ENCODE results near the gene INCENP.

Gene INCENP

DNA sequence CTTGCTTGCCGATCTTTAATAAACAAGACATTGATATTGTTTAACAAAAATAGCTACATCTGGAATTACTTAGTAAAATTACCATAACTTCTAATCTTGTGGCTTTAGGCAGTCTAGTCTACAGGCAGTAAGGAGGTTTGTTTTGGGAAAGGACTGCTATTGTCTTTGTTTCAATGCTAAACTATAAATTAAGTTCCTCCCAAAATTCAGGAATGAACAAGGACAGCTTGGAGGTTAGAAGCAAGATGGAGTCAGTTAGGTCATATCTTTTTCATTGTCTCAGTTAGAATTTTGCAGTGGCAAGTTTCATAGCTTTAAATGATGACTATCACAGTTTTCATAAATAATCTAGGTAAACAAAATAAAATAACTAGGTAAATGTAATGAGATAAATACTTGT is 36.1 kb upstream of the INCENP start:
- ChIA-PET CTCF (interaction anchor here (1.0 to 16.0 kb wide), 7 partner anchors 19 to 275 kb away, joined by 3 to 406 read pairs (median 132); partner anchors contain the start of genes BEST1, FADS3 and FTH1), POLR2A (no interaction called here)
- no peak overlapping the region for H3K4me3 ChIP-seq (ENCODE audit: low read depth, low read length)
- TF ChIP-seq, protein P1, sequence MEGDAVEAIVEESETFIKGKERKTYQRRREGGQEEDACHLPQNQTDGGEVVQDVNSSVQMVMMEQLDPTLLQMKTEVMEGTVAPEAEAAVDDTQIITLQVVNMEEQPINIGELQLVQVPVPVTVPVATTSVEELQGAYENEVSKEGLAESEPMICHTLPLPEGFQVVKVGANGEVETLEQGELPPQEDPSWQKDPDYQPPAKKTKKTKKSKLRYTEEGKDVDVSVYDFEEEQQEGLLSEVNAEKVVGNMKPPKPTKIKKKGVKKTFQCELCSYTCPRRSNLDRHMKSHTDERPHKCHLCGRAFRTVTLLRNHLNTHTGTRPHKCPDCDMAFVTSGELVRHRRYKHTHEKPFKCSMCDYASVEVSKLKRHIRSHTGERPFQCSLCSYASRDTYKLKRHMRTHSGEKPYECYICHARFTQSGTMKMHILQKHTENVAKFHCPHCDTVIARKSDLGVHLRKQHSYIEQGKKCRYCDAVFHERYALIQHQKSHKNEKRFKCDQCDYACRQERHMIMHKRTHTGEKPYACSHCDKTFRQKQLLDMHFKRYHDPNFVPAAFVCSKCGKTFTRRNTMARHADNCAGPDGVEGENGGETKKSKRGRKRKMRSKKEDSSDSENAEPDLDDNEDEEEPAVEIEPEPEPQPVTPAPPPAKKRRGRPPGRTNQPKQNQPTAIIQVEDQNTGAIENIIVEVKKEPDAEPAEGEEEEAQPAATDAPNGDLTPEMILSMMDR (IDR thresholded peaks at IDR 0.05; ENCODE audit: insufficient read depth, low read length, missing control alignments) = no peak
- no peak for DNase-seq (ENCODE audit: low read depth, low spot score)

DNA sequence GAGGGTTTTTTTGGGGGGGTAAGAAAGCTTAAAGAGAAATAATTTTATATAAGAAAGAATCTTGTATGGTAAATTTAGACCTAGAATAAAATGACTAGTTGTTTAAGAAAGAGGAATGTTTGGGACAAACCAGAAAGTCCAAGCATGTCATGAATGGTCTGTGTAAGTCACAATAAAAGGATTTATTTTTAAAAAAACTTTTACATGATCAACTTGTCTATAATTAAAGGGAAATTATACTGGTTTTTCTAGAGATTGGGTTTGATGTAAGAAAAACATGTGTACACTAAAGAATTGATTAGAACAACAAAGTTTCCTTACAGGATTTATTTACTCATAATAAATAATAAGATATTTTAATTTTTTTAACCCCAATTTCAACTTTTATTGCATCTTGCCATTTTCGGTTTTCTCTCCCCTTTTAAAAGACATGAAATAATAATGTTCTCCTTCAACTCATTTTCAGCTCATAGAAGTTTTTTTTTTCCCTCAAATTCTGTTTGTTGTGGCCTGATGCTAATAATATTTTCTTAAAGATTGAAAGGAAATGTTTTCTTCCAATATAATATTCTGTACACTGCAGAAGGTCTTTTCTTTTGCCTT is 35.4 kb upstream of the INCENP start:
- no peak for DNase-seq (ENCODE audit: low read depth, low spot score)
- no peak overlapping the region for H3K4me3 ChIP-seq (ENCODE audit: low read depth, low read length)
- ChIA-PET CTCF (interaction anchor here (1.0 to 16.0 kb wide), 5 partner anchors 18 to 275 kb away, joined by 3 to 406 read pairs (median 132); partner anchors contain the start of genes BEST1 and FADS3), POLR2A (no interaction called here)
- TF ChIP-seq, protein P1 (IDR thresholded peaks at IDR 0.05; ENCODE audit: insufficient read depth, low read length, missing control alignments) = no peak

- DNase-seq (ENCODE audit: low read depth, low spot score) = no peak
- ChIA-PET CTCF (interaction anchor here (0.6 to 9.3 kb wide), 7 partner anchors 18 to 357 kb away, joined by 3 to 258 read pairs (median 15); no protein-coding TSS in a partner anchor), POLR2A (no interaction called here)
- H3K4me3 ChIP-seq (ENCODE audit: low read depth, low read length) = no peak overlapping the region
- TF ChIP-seq, protein P1 (IDR thresholded peaks at IDR 0.05; ENCODE audit: insufficient read depth, low read length, missing control alignments) = no peak
Observed at GRCh38 chr11:62103141-62103540, 20.7 kb upstream of the INCENP start.

GRCh38 chr11:62103986-62104385 is 19.8 kb upstream of the INCENP start:
- ChIA-PET CTCF (interaction anchor here (1.0 to 9.3 kb wide), 7 partner anchors 8 to 307 kb away, joined by 3 to 258 read pairs (median 15); no protein-coding TSS in a partner anchor), POLR2A (no interaction called here)
- H3K4me3 ChIP-seq (ENCODE audit: low read depth, low read length) = no peak overlapping the region
- TF ChIP-seq, protein P1 (IDR thresholded peaks at IDR 0.05; ENCODE audit: insufficient read depth, low read length, missing control alignments) = no peak
- no peak for DNase-seq (ENCODE audit: low read depth, low spot score)

DNA sequence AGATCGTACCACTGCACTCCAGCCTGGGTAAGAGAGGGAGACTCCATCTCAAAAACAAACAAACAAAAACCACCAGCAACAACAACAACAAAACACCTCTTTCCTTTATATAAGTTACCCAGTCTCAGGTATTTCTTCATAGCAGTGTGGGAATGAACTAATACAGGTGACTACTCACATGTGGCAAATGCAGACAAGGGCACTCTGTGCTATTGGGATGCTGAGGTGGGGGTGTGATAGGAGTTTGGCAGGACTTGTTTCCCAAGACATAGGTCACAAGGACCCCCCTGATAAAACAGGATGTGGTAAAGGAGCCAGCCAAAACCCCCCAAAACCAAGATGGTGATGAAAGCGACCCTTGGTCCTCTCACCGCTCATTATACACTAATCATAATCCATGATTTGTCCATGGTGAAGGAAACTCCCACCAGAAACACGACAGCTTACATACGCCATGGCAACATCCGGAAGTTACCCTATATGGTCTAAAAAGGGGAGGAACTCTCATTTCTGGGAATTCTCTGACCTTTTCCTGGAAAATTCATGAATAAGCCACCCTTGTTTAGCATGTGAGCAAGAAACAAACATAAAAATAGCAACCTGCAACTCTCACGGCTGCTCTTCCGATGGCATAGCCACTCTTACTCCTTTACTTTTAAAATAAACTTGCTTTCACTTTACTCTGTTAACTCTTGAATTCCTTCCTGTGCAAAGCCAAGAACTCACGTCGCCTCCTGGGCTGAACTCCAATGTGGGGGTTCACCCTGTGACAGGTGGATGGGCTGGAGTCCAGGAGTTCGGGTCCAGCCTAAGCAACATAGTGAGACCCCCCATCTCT is 18.8 kb upstream of the INCENP start:
- TF ChIP-seq, protein P1 (IDR thresholded peaks at IDR 0.05; ENCODE audit: insufficient read depth, low read length, missing control alignments) = no peak
- POLR2A ChIA-PET = no interaction called here
- no peak for DNase-seq (ENCODE audit: low read depth, low spot score)
- CTCF ChIA-PET = interaction anchor here (1.0 to 9.3 kb wide), 5 partner anchors 19 to 308 kb away, joined by 3 to 258 read pairs (median 132); partner anchors contain the start of gene BEST1
- H3K4me3 ChIP-seq (ENCODE audit: low read depth, low read length) = no peak overlapping the region

DNA sequence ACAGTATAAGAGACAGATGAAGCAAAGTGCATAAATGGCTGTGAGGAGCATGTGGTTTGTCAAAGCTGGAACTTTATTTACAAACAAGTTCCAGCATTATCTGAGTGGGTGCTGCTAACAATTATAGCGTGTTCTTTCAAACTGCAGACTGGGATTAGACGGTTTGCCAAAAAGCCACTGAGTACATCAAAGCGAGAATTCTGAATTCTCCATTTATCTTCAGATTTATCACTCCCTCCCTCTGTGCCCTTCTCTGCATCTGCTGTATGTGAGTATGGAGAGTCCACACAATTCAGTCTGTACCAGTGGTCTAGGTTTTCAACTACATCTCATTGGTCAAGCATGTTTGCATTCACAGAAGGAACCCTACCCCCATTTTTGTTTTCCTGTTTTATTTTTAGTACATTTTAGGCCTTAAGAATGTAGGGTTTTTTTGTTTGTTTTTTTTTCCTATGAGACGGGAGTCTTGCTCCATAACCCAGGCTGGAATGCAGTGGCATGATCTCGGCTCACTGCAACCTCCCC is 18.1 kb upstream of the INCENP start:
- CTCF ChIA-PET = interaction anchor here (0.7 to 9.3 kb wide), 13 partner anchors 20 to 357 kb away, joined by 3 to 297 read pairs (median 67); partner anchors contain the start of genes BEST1, FEN1 and TMEM258
- POLR2A ChIA-PET = no interaction called here
- DNase-seq (ENCODE audit: low read depth, low spot score) = no peak
- TF ChIP-seq, protein P1 (IDR thresholded peaks at IDR 0.05; ENCODE audit: insufficient read depth, low read length, missing control alignments) = no peak
- H3K4me3 ChIP-seq (ENCODE audit: low read depth, low read length) = no peak overlapping the region
